ENCODE measurements around the gene GFPT1. TPM values are rescaled to one million over a fixed set of nuclear protein-coding genes. Genes with fewer than 3 reads are reported as not detected.

GFPT1 gene
- total and polyA plus RNA-seq, 2 experiments from 2014 or later = 60.8 to 62.0 TPM

- Histone ChIP-seq H3K9me2 (ENCODE audit: insufficient read depth) (no peaks in the 10 kb centered on the region), H2AFZ (no peak overlapping the region), H3K4me2 (no peak overlapping the region), H3K36me3 (ENCODE audit: insufficient read depth) (no peaks in the 10 kb centered on the region), H3K4me3 (no peak overlapping the region), H4K20me1 (replicated peaks; ENCODE audit: insufficient read depth) (no peaks in the 10 kb centered on the region), H3K27ac (ENCODE audit: low read depth) (no peak overlapping the region), H3K27me3 (ENCODE audit: insufficient read depth) (no peaks in the 10 kb centered on the region), H3K4me1 (ENCODE audit: insufficient read depth) (peaks cover 3% of the 10 kb centered on the region; the same call in 1 of the 2 replicates), H3K79me2 (replicated peaks; ENCODE audit: insufficient read depth) (no peaks in the 10 kb centered on the region), H3F3A (replicated peaks; ENCODE audit: low read depth) (no peaks in the 10 kb centered on the region)
- TF ChIP-seq, protein P1, sequence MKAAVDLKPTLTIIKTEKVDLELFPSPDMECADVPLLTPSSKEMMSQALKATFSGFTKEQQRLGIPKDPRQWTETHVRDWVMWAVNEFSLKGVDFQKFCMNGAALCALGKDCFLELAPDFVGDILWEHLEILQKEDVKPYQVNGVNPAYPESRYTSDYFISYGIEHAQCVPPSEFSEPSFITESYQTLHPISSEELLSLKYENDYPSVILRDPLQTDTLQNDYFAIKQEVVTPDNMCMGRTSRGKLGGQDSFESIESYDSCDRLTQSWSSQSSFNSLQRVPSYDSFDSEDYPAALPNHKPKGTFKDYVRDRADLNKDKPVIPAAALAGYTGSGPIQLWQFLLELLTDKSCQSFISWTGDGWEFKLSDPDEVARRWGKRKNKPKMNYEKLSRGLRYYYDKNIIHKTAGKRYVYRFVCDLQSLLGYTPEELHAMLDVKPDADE (IDR thresholded peaks at IDR 0.05) = no peak
- TF ChIP-seq ZNF114 (CRISPR knock-in tag; IDR thresholded peaks at IDR 0.05) (no peak), POLR2AphosphoS5 (IDR thresholded peaks at IDR 0.05; ENCODE audit: low read depth) (no peak), STAT1 (IDR thresholded peaks at IDR 0.05; ENCODE audit: unreplicated experiment) (no peak), EZH2phosphoT487 (IDR thresholded peaks at IDR 0.05; ENCODE audit: unreplicated experiment) (no peak), CTCF (conservative IDR thresholded peaks at IDR 0.05; ENCODE audit: low read depth in 2 of 2) (no peak), EZH2 (IDR thresholded peaks at IDR 0.05; ENCODE audit: low read depth, unreplicated experiment) (no peak), ZNF331 (CRISPR knock-in tag; IDR thresholded peaks at IDR 0.05; ENCODE audit: low read depth) (no peak), NANOG (IDR thresholded peaks at IDR 0.05; ENCODE audit: borderline replicate concordance) (no peak), JUNB (IDR thresholded peaks at IDR 0.05; ENCODE audit: unreplicated experiment) (no peak), CREB1 (CRISPR knock-in tag; IDR thresholded peaks at IDR 0.05; ENCODE audit: low read depth) (no peak)
- TF ChIP-seq, protein P2, sequence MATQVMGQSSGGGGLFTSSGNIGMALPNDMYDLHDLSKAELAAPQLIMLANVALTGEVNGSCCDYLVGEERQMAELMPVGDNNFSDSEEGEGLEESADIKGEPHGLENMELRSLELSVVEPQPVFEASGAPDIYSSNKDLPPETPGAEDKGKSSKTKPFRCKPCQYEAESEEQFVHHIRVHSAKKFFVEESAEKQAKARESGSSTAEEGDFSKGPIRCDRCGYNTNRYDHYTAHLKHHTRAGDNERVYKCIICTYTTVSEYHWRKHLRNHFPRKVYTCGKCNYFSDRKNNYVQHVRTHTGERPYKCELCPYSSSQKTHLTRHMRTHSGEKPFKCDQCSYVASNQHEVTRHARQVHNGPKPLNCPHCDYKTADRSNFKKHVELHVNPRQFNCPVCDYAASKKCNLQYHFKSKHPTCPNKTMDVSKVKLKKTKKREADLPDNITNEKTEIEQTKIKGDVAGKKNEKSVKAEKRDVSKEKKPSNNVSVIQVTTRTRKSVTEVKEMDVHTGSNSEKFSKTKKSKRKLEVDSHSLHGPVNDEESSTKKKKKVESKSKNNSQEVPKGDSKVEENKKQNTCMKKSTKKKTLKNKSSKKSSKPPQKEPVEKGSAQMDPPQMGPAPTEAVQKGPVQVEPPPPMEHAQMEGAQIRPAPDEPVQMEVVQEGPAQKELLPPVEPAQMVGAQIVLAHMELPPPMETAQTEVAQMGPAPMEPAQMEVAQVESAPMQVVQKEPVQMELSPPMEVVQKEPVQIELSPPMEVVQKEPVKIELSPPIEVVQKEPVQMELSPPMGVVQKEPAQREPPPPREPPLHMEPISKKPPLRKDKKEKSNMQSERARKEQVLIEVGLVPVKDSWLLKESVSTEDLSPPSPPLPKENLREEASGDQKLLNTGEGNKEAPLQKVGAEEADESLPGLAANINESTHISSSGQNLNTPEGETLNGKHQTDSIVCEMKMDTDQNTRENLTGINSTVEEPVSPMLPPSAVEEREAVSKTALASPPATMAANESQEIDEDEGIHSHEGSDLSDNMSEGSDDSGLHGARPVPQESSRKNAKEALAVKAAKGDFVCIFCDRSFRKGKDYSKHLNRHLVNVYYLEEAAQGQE (IDR thresholded peaks at IDR 0.05; ENCODE audit: unreplicated experiment) = no peak
- TF ChIP-seq, protein P3, sequence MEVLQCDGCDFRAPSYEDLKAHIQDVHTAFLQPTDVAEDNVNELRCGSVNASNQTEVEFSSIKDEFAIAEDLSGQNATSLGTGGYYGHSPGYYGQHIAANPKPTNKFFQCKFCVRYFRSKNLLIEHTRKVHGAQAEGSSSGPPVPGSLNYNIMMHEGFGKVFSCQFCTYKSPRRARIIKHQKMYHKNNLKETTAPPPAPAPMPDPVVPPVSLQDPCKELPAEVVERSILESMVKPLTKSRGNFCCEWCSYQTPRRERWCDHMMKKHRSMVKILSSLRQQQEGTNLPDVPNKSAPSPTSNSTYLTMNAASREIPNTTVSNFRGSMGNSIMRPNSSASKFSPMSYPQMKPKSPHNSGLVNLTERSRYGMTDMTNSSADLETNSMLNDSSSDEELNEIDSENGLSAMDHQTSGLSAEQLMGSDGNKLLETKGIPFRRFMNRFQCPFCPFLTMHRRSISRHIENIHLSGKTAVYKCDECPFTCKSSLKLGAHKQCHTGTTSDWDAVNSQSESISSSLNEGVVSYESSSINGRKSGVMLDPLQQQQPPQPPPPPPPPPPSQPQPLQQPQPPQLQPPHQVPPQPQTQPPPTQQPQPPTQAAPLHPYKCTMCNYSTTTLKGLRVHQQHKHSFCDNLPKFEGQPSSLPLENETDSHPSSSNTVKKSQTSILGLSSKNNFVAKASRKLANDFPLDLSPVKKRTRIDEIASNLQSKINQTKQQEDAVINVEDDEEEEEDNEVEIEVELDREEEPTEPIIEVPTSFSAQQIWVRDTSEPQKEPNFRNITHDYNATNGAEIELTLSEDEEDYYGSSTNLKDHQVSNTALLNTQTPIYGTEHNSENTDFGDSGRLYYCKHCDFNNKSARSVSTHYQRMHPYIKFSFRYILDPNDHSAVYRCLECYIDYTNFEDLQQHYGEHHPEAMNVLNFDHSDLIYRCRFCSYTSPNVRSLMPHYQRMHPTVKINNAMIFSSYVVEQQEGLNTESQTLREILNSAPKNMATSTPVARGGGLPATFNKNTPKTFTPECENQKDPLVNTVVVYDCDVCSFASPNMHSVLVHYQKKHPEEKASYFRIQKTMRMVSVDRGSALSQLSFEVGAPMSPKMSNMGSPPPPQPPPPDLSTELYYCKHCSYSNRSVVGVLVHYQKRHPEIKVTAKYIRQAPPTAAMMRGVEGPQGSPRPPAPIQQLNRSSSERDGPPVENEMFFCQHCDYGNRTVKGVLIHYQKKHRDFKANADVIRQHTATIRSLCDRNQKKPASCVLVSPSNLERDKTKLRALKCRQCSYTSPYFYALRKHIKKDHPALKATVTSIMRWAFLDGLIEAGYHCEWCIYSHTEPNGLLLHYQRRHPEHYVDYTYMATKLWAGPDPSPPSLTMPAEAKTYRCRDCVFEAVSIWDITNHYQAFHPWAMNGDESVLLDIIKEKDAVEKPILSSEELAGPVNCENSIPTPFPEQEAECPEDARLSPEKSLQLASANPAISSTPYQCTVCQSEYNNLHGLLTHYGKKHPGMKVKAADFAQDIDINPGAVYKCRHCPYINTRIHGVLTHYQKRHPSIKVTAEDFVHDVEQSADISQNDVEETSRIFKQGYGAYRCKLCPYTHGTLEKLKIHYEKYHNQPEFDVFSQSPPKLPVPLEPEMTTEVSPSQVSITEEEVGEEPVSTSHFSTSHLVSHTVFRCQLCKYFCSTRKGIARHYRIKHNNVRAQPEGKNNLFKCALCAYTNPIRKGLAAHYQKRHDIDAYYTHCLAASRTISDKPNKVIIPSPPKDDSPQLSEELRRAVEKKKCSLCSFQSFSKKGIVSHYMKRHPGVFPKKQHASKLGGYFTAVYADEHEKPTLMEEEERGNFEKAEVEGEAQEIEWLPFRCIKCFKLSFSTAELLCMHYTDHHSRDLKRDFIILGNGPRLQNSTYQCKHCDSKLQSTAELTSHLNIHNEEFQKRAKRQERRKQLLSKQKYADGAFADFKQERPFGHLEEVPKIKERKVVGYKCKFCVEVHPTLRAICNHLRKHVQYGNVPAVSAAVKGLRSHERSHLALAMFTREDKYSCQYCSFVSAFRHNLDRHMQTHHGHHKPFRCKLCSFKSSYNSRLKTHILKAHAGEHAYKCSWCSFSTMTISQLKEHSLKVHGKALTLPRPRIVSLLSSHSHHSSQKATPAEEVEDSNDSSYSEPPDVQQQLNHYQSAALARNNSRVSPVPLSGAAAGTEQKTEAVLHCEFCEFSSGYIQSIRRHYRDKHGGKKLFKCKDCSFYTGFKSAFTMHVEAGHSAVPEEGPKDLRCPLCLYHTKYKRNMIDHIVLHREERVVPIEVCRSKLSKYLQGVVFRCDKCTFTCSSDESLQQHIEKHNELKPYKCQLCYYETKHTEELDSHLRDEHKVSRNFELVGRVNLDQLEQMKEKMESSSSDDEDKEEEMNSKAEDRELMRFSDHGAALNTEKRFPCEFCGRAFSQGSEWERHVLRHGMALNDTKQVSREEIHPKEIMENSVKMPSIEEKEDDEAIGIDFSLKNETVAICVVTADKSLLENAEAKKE (CRISPR knock-in tag; IDR thresholded peaks at IDR 0.05) = no peak
- Mint-ChIP-seq H3K27ac (no peak overlapping the region), H3K36me3 (ENCODE audit: low read depth) (no peaks in the 10 kb centered on the region), H3K4me1 (no peaks in the 10 kb centered on the region), H3K27me3 (ENCODE audit: insufficient read depth, low read depth, poor library complexity) (peaks cover 2% of the 10 kb centered on the region), H3K9me3 (no peaks in the 10 kb centered on the region), H3K4me3 (no peak overlapping the region)
- DNase-seq (ENCODE audit: low spot score) (no peak), ATAC-seq (no peak)
Measured at GRCh38 chr2:69279211-69279610, 107.8 kb downstream of the GFPT1 start.

Data from GM23338 (cell line).